Measurements from ENCODE around the gene IL26. TPM values are rescaled to one million over a fixed set of nuclear protein-coding genes. Genes with fewer than 3 reads are reported as not detected.

IL26 gene, protein sequence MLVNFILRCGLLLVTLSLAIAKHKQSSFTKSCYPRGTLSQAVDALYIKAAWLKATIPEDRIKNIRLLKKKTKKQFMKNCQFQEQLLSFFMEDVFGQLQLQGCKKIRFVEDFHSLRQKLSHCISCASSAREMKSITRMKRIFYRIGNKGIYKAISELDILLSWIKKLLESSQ
- polyA plus RNA-seq, result not detected

DNA sequence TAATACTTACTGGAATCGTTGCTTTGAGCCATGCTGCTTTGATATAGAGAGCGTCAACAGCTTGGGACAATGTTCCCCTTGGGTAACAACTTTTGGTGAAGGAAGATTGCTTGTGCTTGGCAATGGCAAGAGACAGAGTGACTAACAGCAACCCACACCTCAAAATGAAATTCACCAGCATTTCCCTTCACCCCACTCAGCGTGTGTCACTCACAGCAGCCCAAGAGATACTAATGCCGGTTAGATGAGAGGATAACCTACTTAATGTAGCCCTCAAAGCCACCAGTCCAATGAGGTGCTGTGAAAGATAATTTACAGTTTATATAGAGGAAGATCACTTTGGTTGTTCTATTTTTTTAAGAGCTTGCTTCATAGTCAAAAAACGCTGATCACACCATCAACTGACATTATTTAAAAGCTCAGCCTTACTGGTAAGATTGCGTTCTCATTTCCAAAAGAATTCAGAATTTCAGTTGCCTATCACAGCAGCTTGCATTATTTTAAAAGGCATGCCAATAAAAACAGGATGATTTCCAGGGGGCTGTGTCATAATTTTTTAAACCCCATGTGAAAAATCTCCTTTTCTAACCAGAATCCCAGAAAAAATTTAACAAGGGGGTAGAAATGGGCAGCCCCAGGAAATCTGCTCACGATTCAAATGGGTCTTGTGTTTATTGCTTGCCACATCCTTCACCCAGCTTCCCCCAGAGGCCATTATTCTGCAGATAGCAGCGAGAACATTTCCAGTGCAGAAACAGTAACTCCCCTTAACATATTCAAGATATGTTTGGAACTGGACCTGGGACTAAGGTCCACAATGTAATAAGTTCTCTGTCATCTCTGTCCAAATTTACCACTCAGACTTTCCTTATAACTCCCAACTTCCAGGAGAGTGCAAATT is at the start of gene IL26:
Gene IL26, minus strand, starts transcription at position 235 of the 901 bp plus-strand sequence. Its CDS starts 54 bp downstream, at position 181.
- H3K27ac ChIP-seq (ENCODE audit: low read depth, low read length), result no peak within 1 kb of the TSS
- 74 to 79% (median 76%) methylated on average over 8 of the region's 8 CpGs for WGBS, 3 donors

DNA sequence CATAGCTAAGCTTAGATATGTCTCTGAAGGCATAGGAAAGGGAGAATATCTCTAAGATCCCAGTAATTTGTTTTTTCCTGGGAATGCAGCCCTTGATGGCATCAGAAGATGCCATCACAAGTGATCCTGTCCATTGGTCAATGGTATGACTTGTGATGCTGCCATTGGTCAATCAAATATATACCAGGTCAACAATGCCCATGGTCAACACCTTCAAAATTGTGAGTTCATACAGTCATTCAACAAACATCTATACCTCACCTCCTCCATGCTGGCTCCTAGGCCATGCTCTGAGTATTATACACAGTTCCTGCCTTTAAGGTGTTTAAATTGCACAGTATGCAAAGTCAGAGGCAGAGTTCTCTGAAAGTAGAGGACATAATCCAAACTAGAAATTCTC is 47.1 kb upstream of the IL26 start:
- H3K27ac ChIP-seq (ENCODE audit: low read depth, low read length), result no peak overlapping the region

DNA sequence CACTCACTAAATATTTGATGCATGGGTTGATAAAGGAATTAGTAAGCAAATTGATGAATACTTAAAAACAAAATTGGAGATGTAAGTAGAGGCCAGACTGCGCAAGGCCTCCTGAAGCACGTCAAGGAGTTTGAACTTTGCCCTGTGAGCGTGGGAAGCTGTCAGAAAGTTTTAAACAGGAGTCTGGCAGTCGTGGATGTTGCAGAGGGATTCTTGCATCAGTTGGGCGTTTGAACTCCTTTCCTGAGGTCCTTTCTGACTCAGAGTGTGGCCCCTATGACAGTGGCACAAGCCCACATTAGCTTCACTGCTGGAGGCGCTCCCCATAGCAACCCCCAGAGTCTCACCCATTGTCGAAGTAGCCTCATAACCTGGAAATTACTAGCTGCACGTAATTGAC is 45.7 kb upstream of the IL26 start:
- 57 to 60% (median 58%) methylated on average over 8 of the region's 8 CpGs for WGBS, 3 donors
- H3K27ac ChIP-seq (ENCODE audit: low read depth, low read length), result no peak overlapping the region

DNA sequence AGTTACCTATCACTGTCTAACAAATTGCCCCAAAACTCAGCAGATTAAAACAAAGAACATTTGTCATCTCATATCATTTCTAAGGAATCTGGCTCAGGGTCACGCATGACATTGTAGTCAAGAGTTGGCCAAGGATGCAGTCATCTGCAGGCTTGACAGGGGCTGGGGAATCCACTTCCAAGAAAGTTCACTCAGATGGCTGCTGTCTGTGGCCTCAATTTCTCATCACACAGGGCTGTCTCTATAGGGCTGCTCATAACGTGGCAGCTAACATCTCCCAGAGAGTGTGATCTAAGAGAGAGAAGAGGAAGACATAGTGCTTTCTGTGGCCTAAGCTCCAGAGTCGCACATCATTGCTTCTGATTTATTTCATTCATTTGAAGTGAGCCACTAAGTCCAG is 44.7 kb upstream of the IL26 start:
- 77 to 85% (median 84%) methylated on average over 3 of the region's 3 CpGs for WGBS, 3 donors

DNA sequence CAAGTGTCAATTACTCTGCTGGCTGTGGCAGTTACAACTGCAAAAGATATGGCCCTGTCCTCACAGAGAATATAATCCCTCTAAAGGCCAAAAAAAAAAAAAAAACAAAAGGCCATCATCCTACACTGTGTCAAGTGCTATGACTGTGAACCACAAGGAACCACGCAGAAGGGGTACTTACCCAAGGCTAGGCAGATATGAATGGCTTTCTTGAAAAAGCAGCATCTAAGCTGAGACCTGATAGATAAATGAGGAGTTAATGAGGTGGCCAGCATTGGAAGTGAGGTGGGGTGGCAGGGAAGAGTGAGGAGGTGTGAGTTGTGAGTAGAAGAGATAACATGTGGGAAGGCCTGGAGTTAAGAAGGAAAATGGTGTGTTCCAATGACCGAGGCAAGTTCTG is 44.2 kb upstream of the IL26 start:
- WGBS, 3 donors, result 74 to 94% (median 84%) methylated on average over 2 of the region's 2 CpGs
- H3K27ac ChIP-seq (ENCODE audit: low read depth, low read length), result no peak overlapping the region

More for the DNA sequence above, 44.7 kb upstream of the IL26 start:
- no peak overlapping the region for H3K27ac ChIP-seq (ENCODE audit: low read depth, low read length)

DNA sequence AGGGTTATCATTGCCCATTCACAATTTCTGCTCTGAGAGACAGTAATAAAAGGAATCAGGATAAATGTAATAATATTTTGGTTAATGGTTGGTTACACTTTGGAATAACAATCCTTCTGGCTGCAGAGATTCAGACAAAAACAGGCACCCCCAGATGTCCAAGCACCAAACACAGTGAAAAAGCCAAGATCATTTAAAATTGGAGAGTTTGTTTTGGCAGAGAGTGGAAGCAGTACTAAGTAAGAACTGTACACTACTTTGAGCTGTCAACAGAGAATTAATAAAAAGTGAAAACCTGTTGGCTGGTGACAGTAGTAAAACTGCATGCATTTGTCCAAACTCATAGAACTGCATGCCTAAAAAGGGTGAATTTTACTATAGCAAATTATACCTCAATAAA is 43.4 kb upstream of the IL26 start:
- H3K27ac ChIP-seq (ENCODE audit: low read depth, low read length), result no peak overlapping the region

DNA sequence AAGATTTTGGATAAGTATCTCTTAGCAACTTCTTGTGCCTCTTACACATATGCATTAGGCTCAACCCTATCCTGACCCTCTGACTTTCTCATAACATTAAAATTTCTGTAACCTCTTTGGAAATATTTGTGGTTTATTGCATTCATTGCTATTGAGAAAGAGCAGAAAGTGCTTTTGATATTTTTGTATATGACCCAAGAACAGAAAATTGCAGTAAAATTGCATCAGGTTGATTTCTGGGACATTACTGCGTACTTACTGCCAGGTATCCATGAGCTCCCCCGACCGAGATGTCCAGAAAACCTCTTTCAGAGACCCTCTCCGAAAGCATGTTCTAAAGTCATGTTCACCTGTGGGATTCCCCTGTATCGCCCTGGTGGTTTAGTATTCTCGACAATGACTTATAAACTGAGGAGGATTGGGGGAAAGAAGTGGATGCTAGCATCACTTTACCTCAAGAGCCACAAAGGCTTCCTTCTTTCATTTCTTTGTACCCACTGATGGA is 42.3 kb upstream of the IL26 start:
- no peak overlapping the region for H3K27ac ChIP-seq (ENCODE audit: low read depth, low read length)
- 49 to 84% (median 64%) methylated on average over 6 of the region's 6 CpGs for WGBS, 3 donors

DNA sequence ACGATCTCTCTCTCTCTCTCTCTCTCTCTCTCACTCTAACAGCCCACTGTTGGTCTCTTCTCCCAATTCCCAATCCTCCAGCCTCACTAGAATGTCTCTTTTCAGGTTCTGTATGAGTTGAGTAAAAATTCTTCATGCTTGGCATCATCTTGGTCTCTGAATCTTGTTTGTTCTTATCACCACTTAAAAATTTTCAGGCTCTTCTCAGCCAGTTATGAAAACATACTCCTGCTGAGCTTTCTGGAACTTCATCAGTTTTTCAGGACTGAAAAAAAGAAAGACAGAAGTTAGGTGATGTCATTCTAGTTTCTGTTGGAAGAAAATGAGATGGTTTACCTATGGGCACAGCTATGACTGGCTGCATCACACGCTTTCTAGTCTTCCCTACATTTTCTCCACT is 39.2 kb upstream of the IL26 start:
- 75 to 93% (median 90%) methylated on average over 2 of the region's 2 CpGs for WGBS, 3 donors
- no peak overlapping the region for H3K27ac ChIP-seq (ENCODE audit: low read depth, low read length)

DNA sequence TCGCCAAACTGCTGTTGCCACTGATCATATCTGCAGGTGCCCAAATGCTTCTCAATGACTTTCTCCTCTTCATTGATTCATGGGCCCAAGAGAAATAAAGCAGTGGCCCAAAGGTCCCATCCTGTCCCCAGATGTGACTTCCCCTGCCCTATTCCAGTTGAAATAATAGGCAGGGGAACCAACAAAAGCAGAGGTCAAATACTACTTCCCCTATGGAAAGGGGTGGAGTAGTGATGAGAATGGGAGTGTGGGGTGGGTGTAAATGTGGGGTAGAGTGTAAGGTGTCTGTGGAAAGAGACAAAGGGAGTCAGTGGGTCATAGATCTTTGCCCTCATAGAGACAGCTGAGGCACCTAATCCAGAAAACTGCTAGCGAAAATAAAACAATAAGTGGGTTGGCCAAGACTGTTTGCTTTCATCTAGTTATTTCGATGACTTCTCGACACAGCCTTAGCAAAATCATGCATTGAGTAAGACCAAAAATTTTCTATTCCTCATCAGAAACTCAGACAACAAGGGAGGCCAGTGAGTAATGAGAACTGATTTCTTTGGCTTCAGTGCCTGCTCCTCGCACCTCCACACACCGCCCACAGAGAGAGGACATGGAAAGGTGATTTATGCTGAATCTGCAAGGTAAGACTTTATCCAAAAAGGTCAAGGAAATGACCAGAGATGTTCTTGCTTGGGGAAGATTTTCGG is 38.7 kb upstream of the IL26 start:
- H3K27ac ChIP-seq (ENCODE audit: low read depth, low read length), result no peak overlapping the region
- 81 to 88% (median 88%) methylated on average over 7 of the region's 7 CpGs for WGBS, 3 donors

DNA sequence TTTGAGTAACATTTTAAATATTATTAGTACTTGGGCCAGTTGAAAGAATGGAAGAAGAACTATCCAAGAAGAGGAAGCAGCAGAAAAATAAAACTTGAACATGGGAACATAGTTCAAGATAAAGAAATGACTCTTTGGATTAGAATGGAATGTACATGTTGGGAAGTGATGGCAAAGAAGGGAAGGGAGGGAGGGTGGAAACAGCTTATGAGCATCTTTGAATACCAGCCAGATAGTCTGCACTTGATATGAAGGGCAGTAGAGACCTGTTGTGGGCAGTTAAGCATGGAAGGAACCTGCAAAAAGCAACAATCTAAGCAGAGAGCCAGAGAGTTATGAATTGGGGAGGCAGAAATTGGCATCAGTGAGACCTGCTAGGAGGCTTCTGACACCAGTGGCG is 37.8 kb upstream of the IL26 start:
- WGBS, 3 donors, result 80 to 100% (median 94%) methylated on average over 1 of the region's 1 CpG
- no peak overlapping the region for H3K27ac ChIP-seq (ENCODE audit: low read depth, low read length)

DNA sequence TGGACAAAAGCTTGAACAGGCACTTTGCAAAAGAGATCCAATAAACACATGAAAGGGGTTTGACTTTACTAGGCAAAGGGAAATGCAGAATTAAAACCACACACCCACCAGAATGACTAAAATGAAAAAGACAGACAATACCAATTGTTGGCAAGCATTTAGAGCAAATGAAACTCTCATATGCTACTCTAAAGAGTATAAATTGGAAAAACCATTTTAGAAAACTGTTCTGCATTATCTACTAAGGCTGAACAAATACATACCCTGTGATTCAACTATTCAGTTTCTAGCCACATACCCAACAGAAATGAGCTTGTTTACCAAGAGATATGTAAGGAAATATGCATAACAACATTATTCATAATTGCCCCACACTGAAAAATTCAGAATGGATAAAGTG is 36.3 kb upstream of the IL26 start:
- H3K27ac ChIP-seq (ENCODE audit: low read depth, low read length), result no peak overlapping the region

DNA sequence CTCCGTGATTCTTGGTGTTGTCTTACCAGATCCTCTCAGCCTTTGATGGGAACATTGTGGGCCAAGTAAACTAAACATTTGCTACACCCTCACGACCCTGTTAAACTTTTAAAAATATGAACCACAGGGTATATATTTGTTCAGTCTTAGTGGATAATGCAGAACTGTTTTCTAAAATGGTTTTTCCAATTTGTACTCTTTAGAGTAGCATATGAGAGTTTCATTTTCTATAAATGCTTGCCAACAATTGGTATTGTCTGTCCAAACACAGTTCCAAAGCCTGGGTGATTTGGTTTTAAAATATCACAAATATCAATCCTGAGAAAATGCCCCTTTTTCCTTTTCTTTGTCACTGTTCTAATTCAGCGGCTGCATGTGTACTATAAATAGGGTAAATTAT is 34.5 kb upstream of the IL26 start:
- 81 to 83% (median 81%) methylated on average over 3 of the region's 3 CpGs for WGBS, 3 donors
- no peak overlapping the region for H3K27ac ChIP-seq (ENCODE audit: low read depth, low read length)

DNA sequence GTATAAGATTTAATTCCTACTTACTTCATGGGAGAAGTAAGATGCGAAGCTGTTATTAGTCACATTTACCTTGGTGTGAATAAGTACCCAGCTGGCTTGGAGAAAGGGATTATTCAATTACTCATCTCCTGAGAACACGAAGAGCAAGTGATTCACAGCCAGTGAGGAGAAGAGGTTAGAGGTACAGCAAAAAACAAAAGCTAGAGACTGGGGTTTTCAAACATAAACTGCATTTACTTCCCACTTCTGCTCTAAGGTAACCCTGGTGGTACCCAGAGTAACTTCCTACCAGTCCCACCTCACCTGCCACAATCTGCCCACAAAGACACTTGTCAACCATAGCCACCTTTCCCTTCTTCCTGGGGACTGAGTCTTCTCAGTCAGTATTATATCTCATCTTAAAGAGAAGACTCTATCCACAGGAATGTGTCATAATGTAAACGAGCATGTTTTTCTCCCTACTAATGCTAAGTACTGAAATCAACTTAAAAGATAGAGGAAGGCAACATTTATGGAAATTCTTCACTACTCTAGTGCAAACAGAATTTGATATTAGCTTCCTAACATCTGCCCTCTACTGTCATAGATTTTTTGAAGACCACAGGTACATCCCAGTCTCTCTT is 33.8 kb upstream of the IL26 start:
- 68 to 82% (median 72%) methylated on average over 3 of the region's 3 CpGs for WGBS, 3 donors

DNA sequence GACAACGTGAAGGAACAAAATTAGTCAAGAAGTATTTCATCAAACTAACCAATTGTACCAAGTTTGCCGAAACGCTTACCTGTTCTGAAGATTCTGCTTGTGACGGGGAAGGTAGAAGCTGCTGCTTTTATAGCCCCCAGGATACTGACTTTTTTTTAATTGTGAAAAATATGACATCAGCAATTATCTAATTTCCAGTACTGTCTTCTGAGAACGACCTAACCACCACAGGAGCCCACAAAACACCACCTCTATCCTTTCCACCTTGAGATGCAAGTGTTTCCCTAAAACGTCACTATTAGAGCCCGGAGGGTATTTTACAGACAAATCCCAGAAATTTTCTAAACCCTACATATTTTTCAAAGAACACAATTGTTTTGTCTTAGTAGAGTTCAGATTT is 27.9 kb upstream of the IL26 start, which contains the start of gene IL22:
Gene IL22, minus strand, starts transcription at position 101 of the 400 bp plus-strand sequence. CDS start 156 bp downstream, outside the sequence.
- WGBS, 3 donors, result 88 to 93% (median 91%) methylated on average over 7 of the region's 7 CpGs
- no peak within 1 kb of the TSS for H3K27ac ChIP-seq (ENCODE audit: low read depth, low read length)

More for the DNA sequence above, 33.8 kb upstream of the IL26 start:
- H3K27ac ChIP-seq (ENCODE audit: low read depth, low read length), result no peak overlapping the region

DNA sequence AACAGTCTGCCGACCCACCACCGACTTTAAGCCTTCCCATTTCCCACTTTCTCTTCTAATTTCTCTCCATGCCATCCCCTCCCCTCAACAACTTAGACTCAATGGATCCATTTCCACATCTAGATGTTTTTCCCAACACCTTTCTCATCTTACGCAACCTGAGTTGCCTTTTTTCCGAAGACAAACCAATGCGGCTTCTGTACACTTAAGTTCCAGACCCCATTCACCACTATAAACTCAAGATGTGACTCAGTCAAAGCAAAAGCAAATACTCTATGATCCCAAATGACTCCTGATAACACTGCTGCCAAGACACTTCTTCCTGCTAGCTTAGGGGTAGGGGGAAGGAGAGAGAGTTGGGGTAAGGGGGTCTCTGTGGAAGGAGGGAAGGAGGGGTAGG is 26.5 kb upstream of the IL26 start:
- 93 to 97% (median 96%) methylated on average over 5 of the region's 5 CpGs for WGBS, 3 donors
- no peak overlapping the region for H3K27ac ChIP-seq (ENCODE audit: low read depth, low read length)

DNA sequence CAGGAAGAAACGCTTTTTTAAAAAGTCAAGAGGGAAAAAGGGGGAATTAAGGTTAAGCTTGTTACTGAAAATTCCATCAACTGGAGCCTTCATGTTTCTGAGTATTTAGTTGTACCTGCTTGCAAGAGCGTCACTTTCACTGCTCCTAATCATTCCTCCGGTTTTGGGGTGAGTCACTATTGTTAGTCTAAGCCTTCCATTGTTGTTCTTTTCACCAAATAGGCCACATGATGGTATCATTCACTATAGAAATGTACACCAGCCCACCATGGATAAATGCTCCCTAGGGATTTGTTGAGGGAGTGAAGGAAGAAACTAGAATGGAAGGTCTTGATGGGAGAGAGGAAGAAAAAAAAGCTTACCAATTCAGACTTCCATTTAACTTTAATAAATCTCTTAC is 24.8 kb upstream of the IL26 start:
- no peak overlapping the region for H3K27ac ChIP-seq (ENCODE audit: low read depth, low read length)
- WGBS, 3 donors, result 76 to 84% (median 82%) methylated on average over 3 of the region's 3 CpGs

DNA sequence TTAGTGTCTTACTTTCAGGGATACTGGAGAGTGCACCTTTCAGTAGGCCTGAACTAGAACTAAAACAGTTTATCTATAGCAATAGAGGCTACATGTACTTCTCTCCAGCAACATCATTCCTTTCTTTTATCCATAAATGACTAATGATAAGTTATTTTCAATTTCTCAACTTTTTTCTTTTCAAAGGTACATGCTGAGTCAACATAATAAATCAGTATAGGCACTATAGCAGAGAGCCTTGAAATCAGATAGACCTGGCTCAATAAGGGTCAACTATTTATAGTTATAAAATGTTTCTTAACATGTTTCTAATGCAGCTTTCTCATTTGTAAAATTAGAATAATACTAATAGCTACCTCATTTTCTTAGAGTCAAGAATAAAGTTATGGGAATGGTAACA is 22.2 kb upstream of the IL26 start:
- H3K27ac ChIP-seq (ENCODE audit: low read depth, low read length), result no peak overlapping the region

DNA sequence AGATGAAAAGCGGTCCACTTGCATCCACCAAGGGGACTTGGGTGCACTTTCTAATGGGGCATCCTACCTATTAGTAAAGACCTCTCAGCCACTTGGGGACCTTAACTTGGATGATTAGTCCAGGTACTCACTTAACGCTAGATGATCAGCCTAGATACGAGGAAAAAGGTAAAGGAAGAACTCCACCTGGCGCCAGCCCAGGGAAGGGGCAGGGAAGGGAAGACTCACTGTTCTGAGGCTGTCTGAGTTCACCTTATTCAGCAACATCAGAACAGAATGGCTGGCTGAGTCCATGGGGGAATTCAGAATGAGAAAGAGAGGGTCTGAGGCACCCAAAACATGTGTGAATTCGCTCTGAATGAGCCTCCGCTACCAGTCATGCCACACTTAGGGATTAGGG is 20.7 kb upstream of the IL26 start:
- 89 to 98% (median 89%) methylated on average over 6 of the region's 6 CpGs for WGBS, 3 donors
- no peak overlapping the region for H3K27ac ChIP-seq (ENCODE audit: low read depth, low read length)

Measured in adipose tissue (tissue), 3 donors.